RWPE2 (cell line): ENCODE measurements around the gene OTOP3.

ENCODE experiments used
- ATAC-seq: fragments of 200-7000 bp; cut with Tn5 transposase; 3 replicates; pipeline ENCODE4 v1.9.1; 2021; ENCODE audit warnings: low read depth
- DNase-seq: peaks from one replicate; pipeline ENCODE4 v3.0.0-alpha.2; 2020; ENCODE audit warnings: low spot score
- H3K27ac ChIP-seq: fragments of 450-650 bp; 2 replicates; pipeline ENCODE4 v1.5.1; 2017; ENCODE audit warnings: mild to moderate bottlenecking; ENCODE audit not compliant: poor library complexity, severe bottlenecking
- H3K27me3 ChIP-seq: fragments of 250-450 bp; sonication (Bioruptor Pico); 2 replicates; pipeline ENCODE4 v1.5.1; 2021; ENCODE audit warnings: mild to moderate bottlenecking, moderate library complexity; ENCODE audit not compliant: insufficient read depth, poor library complexity, severe bottlenecking
- H3K36me3 ChIP-seq: fragments of 250-450 bp; sonication (Bioruptor Pico); 2 replicates; pipeline ENCODE4 v1.5.1; 2020; ENCODE audit warnings: low read depth, mild to moderate bottlenecking, moderate library complexity
- H3K4me1 ChIP-seq: fragments of 250-450 bp; sonication (Bioruptor Pico); 2 replicates; pipeline ENCODE4 v1.5.1; 2021; ENCODE audit warnings: mild to moderate bottlenecking, moderate library complexity; ENCODE audit not compliant: insufficient read depth, poor library complexity, severe bottlenecking
- H3K4me3 ChIP-seq: fragments of 250-450 bp; sonication (Bioruptor Pico); 2 replicates; pipeline ENCODE4 v1.5.1; 2021; ENCODE audit warnings: mild to moderate bottlenecking, moderate library complexity; ENCODE audit not compliant: severe bottlenecking
- H3K9me3 ChIP-seq: fragments of 250-450 bp; sonication (Bioruptor Pico); 2 replicates; pipeline ENCODE4 v1.5.1; 2021; ENCODE audit warnings: mild to moderate bottlenecking, moderate library complexity; ENCODE audit not compliant: severe bottlenecking
- TF ChIP-seq, protein P1 (sequence below): fragments of 450-650 bp; IDR thresholded peaks from one replicate; pipeline ENCODE4 v1.5.1; 2017; ENCODE audit warnings: mild to moderate bottlenecking, moderate library complexity; ENCODE audit not compliant: poor library complexity, severe bottlenecking

Gene OTOP3

DNA sequence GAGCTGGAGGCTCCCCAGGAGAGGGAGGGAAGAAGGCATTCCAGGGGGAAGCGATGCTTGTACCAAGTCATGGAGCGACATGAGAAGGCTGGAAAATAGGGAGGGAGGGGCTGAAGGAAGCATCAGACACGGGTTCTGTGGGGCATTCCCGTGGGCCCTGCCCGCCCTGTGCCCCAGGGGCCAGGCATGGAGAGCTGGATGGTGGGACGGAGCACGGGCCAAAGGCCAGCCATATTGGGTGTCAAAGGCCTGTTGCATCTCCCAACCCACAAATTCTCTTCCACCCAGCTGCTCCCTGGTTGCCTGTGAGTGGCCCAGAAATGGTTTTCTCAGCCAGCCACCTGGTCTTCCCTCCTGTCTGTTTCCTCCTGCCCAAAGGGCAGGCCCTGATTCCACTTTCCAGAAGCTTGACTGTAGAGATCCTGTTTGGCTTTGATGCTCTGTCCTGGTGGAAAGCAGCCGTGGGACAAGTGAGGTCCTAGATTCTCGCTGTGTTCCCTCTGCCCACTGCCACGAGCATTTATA lies 54.9 kb downstream of the OTOP3 start:
- Histone ChIP-seq H3K4me3 (no peak overlapping the region), H3K27ac (peak overlapping the region; percentile 87), H3K4me1 (peaks cover 40% of the 10 kb centered on the region), H3K9me3 (no peaks in the 10 kb centered on the region), H3K36me3 (no peaks in the 10 kb centered on the region), H3K27me3 (no peaks in the 10 kb centered on the region)
- TF ChIP-seq, protein P1, sequence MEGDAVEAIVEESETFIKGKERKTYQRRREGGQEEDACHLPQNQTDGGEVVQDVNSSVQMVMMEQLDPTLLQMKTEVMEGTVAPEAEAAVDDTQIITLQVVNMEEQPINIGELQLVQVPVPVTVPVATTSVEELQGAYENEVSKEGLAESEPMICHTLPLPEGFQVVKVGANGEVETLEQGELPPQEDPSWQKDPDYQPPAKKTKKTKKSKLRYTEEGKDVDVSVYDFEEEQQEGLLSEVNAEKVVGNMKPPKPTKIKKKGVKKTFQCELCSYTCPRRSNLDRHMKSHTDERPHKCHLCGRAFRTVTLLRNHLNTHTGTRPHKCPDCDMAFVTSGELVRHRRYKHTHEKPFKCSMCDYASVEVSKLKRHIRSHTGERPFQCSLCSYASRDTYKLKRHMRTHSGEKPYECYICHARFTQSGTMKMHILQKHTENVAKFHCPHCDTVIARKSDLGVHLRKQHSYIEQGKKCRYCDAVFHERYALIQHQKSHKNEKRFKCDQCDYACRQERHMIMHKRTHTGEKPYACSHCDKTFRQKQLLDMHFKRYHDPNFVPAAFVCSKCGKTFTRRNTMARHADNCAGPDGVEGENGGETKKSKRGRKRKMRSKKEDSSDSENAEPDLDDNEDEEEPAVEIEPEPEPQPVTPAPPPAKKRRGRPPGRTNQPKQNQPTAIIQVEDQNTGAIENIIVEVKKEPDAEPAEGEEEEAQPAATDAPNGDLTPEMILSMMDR, result no peak
- DNase-seq (no peak), ATAC-seq (no peak)

DNA sequence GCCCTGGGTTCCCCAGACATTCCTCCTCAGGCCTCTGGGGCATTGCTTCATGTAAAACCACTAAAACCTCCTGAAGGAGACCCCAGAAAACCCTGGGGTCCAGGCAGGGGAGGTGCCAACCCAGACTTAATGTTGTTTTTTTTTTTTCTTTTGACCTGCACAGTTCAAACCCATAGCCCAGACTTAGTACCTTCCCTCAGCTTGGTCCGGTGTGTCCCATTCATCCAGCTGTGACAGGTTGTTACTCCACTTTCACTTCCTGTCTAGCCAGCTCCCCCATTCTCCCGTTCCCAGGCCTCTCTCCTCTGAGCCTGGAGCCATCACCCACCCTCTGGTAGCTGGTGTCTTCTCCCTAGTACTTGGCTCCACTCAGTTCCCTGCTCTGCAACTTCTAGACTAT lies 56.5 kb downstream of the OTOP3 start:
- Histone ChIP-seq H3K4me3 (no peak overlapping the region), H3K27ac (peak overlapping the region; percentile 87), H3K27me3 (no peaks in the 10 kb centered on the region), H3K9me3 (no peaks in the 10 kb centered on the region), H3K4me1 (peaks cover 40% of the 10 kb centered on the region), H3K36me3 (no peaks in the 10 kb centered on the region)
- DNase-seq (no peak), ATAC-seq (no peak)
- TF ChIP-seq, protein P1, result no peak

DNA sequence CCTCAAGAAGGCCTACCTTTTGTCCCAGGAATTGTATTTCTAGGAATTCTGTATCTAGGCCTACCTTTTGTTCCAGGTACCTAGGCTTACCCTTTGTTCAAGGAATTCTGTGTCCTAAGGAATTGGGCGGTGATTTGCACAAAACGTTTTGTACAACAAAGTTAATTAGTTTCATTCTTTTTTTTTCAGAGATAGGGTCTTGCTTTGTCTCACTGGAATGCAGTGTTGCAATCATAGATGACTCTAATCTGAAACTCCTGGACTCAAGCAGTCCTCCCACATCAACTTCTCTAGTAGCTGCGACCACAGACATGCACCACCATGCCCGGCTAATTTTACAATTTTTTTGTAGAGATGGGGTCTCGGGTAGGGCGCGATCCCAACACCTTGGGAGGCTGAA lies 58.7 kb downstream of the OTOP3 start:
- Histone ChIP-seq H3K4me1 (peaks cover 40% of the 10 kb centered on the region), H3K27ac (peak overlapping the region; percentile 87), H3K27me3 (no peaks in the 10 kb centered on the region), H3K36me3 (no peaks in the 10 kb centered on the region), H3K4me3 (no peak overlapping the region), H3K9me3 (no peaks in the 10 kb centered on the region)
- TF ChIP-seq, protein P1, result no peak
- DNase-seq, result no peak
- peak; percentile 50 for ATAC-seq

DNA sequence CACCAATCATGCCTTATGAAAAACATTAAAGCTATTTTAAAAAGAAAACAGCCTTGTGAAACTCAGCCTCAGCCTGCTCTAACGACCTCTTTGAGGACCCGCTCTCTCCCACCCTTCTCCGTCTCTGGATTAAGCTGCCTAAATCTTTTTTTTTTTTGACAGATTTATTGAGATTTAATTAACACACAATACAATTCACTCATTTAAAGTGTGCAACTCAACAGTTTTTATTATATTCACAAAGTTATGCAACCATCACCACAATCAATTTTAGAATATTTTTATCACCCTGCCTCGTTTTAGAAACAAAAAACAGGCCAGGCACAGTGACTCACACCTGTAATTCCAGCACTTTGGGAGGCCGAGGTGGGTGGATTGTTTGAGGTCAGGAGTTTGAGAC lies 60.1 kb downstream of the OTOP3 start:
- no peaks in the 10 kb centered on the region for H3K27me3 ChIP-seq
- no peak for ATAC-seq
- DNase-seq, result no peak
- no peak overlapping the region for H3K4me3 ChIP-seq
- H3K4me1 ChIP-seq, result peaks cover 40% of the 10 kb centered on the region
- TF ChIP-seq, protein P1, result no peak
- H3K36me3 ChIP-seq, result peaks cover 5% of the 10 kb centered on the region
- no peaks in the 10 kb centered on the region for H3K9me3 ChIP-seq
- no peak overlapping the region for H3K27ac ChIP-seq

DNA sequence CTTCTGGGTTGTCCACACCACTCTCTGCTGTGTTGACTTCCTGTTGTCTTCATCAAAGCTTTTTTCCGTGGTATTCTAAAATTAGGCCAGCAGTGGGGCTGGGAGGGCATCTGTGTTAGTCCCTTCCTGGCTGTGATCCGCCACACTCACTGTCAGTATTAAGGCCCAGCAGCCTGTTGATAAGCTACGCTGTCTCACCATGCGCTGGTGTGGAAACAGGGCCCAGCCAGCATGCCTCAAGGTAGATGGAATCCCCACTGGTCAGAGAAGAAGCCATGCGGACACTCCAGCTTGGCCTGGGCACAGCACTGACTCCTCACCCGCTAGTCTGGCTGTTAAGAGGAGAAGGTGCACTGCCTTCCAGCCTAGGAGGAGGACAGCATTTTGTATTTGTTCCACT lies 63.1 kb downstream of the OTOP3 start:
- no peak for ATAC-seq

More for the DNA sequence above, 63.1 kb downstream of the OTOP3 start:
- H3K9me3 ChIP-seq, result no peaks in the 10 kb centered on the region
- no peak overlapping the region for H3K27ac ChIP-seq
- H3K27me3 ChIP-seq, result no peaks in the 10 kb centered on the region
- no peak overlapping the region for H3K4me3 ChIP-seq
- DNase-seq, result no peak
- H3K4me1 ChIP-seq, result peaks cover 12% of the 10 kb centered on the region
- peaks cover 30% of the 10 kb centered on the region for H3K36me3 ChIP-seq
- TF ChIP-seq, protein P1, result no peak
